GM21619 (cell line): ENCODE results near the gene TMEM163.
"Not testable (repeated sequence)": the region's sequence is repeated elsewhere in the genome, so short reads cannot be mapped to it uniquely, and the experiment has no call there.

ENCODE experiments used
- ATAC-seq: cut with Tn5 transposase; IDR thresholded peaks from one replicate; pipeline ENCODE4 v1.9.1; 2021; ENCODE audit not compliant: unreplicated experiment

TMEM163 gene

GRCh38 chr2:134499307-134499926 lies 219.4 kb downstream of the TMEM163 start:
- no peak for ATAC-seq

- no peak for ATAC-seq
These were observed 220.1 kb downstream of the TMEM163 start for GRCh38 chr2:134498654-134499053.

GRCh38 chr2:134493797-134494196 lies 225.0 kb downstream of the TMEM163 start:
- ATAC-seq: no peak

GRCh38 chr2:134491771-134492441 lies 226.9 kb downstream of the TMEM163 start:
- ATAC-seq: no peak

- no peak for ATAC-seq
These were observed 227.8 kb downstream of the TMEM163 start for GRCh38 chr2:134491022-134491421.

- no peak for ATAC-seq
These were observed 228.2 kb downstream of the TMEM163 start for GRCh38 chr2:134490559-134490958.

- no peak for ATAC-seq
These were observed 228.9 kb downstream of the TMEM163 start for GRCh38 chr2:134489732-134490384.

- ATAC-seq: no peak
These were observed 235.9 kb downstream of the TMEM163 start for GRCh38 chr2:134482766-134483340.

- ATAC-seq: no peak
These were observed 236.6 kb downstream of the TMEM163 start for GRCh38 chr2:134482131-134482723.

- no peak for ATAC-seq
These were observed 239.0 kb downstream of the TMEM163 start for GRCh38 chr2:134479696-134480330.

GRCh38 chr2:134476982-134477381 lies 241.8 kb downstream of the TMEM163 start:
- not testable (repeated sequence) for ATAC-seq

- ATAC-seq: no peak
These were observed 248.1 kb downstream of the TMEM163 start for GRCh38 chr2:134470561-134471168.

- no peak for ATAC-seq
These were observed 249.2 kb downstream of the TMEM163 start for GRCh38 chr2:134469516-134470115.

GRCh38 chr2:134468776-134469175 lies 250.0 kb downstream of the TMEM163 start:
- ATAC-seq: no peak

- no peak for ATAC-seq
These were observed 250.6 kb downstream of the TMEM163 start for GRCh38 chr2:134468164-134468563.

- ATAC-seq: peak; percentile 50
These were observed 252.7 kb downstream of the TMEM163 start for GRCh38 chr2:134466141-134466540.

GRCh38 chr2:134465228-134466105 lies 253.3 kb downstream of the TMEM163 start:
- no peak for ATAC-seq

GRCh38 chr2:134463699-134464022 lies 255.1 kb downstream of the TMEM163 start:
- ATAC-seq: no peak
